ENCODE results near the gene NAA35.

DNA sequence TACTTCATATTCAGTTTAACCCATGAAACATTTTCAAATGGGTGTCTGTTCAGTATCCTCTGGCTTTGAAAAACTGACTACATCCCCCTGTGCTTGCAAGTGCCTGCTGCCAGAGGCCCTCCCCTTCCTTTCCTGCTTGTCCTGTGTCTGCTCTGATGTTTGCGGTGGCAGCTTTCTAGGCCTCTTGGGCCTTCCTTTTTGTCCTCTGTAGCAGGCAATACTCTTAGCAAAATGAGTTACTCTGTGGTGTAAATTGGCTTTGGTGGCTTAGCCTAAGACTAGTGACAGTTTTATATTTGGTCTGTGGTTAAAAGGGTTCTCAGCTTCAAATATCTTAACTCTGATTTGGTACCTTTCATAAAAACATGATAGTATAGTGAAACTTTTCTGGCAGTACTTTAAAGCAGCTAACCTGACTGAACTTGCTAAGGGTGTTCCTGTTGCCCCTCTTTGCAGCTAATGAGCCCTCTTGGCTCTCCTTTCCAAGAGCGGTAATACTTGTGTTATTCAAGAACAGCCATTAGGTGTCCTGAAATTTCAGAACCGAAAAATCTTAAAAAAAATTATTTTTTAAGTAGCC, 81.8 kb downstream of the NAA35 start:
- TF ChIP-seq MYC (IDR thresholded peaks at IDR 0.05; ENCODE audit: borderline replicate concordance, low read length) (no peak), JUNB (IDR thresholded peaks at IDR 0.05) (no peak), POLR2A (IDR thresholded peaks at IDR 0.05; ENCODE audit: low read length) (no peak), MAFK (IDR thresholded peaks at IDR 0.05; ENCODE audit: partially characterized antibody) (no peak), EP300 (IDR thresholded peaks at IDR 0.05) (no peak), PHF8 (IDR thresholded peaks at IDR 0.05; ENCODE audit: borderline replicate concordance, low read depth) (no peak), HDAC2 (IDR thresholded peaks at IDR 0.05) (no peak), KDM5A (IDR thresholded peaks at IDR 0.05) (no peak), CEBPB (IDR thresholded peaks at IDR 0.05) (no peak), CHD2 (IDR thresholded peaks at IDR 0.05; ENCODE audit: low read length, partially characterized antibody) (no peak)
- TF ChIP-seq, protein P1, sequence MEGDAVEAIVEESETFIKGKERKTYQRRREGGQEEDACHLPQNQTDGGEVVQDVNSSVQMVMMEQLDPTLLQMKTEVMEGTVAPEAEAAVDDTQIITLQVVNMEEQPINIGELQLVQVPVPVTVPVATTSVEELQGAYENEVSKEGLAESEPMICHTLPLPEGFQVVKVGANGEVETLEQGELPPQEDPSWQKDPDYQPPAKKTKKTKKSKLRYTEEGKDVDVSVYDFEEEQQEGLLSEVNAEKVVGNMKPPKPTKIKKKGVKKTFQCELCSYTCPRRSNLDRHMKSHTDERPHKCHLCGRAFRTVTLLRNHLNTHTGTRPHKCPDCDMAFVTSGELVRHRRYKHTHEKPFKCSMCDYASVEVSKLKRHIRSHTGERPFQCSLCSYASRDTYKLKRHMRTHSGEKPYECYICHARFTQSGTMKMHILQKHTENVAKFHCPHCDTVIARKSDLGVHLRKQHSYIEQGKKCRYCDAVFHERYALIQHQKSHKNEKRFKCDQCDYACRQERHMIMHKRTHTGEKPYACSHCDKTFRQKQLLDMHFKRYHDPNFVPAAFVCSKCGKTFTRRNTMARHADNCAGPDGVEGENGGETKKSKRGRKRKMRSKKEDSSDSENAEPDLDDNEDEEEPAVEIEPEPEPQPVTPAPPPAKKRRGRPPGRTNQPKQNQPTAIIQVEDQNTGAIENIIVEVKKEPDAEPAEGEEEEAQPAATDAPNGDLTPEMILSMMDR (IDR thresholded peaks at IDR 0.05), result no peak
- TF ChIP-seq, protein P2, sequence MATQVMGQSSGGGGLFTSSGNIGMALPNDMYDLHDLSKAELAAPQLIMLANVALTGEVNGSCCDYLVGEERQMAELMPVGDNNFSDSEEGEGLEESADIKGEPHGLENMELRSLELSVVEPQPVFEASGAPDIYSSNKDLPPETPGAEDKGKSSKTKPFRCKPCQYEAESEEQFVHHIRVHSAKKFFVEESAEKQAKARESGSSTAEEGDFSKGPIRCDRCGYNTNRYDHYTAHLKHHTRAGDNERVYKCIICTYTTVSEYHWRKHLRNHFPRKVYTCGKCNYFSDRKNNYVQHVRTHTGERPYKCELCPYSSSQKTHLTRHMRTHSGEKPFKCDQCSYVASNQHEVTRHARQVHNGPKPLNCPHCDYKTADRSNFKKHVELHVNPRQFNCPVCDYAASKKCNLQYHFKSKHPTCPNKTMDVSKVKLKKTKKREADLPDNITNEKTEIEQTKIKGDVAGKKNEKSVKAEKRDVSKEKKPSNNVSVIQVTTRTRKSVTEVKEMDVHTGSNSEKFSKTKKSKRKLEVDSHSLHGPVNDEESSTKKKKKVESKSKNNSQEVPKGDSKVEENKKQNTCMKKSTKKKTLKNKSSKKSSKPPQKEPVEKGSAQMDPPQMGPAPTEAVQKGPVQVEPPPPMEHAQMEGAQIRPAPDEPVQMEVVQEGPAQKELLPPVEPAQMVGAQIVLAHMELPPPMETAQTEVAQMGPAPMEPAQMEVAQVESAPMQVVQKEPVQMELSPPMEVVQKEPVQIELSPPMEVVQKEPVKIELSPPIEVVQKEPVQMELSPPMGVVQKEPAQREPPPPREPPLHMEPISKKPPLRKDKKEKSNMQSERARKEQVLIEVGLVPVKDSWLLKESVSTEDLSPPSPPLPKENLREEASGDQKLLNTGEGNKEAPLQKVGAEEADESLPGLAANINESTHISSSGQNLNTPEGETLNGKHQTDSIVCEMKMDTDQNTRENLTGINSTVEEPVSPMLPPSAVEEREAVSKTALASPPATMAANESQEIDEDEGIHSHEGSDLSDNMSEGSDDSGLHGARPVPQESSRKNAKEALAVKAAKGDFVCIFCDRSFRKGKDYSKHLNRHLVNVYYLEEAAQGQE (IDR thresholded peaks at IDR 0.05), result no peak
